Endodermal cell (in vitro differentiated cells): Measurements from ENCODE around the gene ANKAR. TPM values are rescaled to one million over a fixed set of nuclear protein-coding genes. Genes with fewer than 3 reads are reported as not detected.
A peak's percentile ranks its signal among the peaks of the same experiment; 100 is the strongest.

Experiments used
- DNase-seq: peaks from one replicate; pipeline ENCODE4 v3.0.0-alpha.2; 2017
- H3K27ac ChIP-seq: 2 replicates; pipeline ENCODE4 v1.5.1; 2013; ENCODE audit warnings: mild to moderate bottlenecking, low read depth, low read length, moderate library complexity
- H3K27me3 ChIP-seq: 2 replicates; pipeline ENCODE4 v1.6.1; 2013; ENCODE audit warnings: mild to moderate bottlenecking, low read length, moderate library complexity; ENCODE audit not compliant: insufficient read depth, control insufficient read depth, poor library complexity, severe bottlenecking
- H3K36me3 ChIP-seq: 2 replicates; pipeline ENCODE4 v1.7.0; 2013; ENCODE audit warnings: mild to moderate bottlenecking, low read length, moderate library complexity; ENCODE audit not compliant: control insufficient read depth, insufficient read depth
- H3K4me1 ChIP-seq: one replicate; pipeline ENCODE4 v1.7.0; 2013; ENCODE audit warnings: low read length; ENCODE audit not compliant: control insufficient read depth, insufficient read depth
- H3K4me3 ChIP-seq: 2 replicates; pipeline ENCODE4 v1.5.1; 2013; ENCODE audit warnings: mild to moderate bottlenecking, low read length, moderate library complexity
- H3K9ac ChIP-seq: 2 replicates; pipeline ENCODE4 v1.6.1; 2013; ENCODE audit warnings: mild to moderate bottlenecking, low read length, moderate library complexity; ENCODE audit not compliant: poor library complexity, severe bottlenecking; ENCODE audit errors: extremely low read depth
- H3K9me3 ChIP-seq: 2 replicates; pipeline ENCODE4 v1.6.1; 2013; ENCODE audit warnings: mild to moderate bottlenecking, low read length, moderate library complexity; ENCODE audit not compliant: control insufficient read depth
- H3K27ac Mint-ChIP-seq: 2 replicates; pipeline ENCODE4 v1.8.0; 2020; ENCODE audit warnings: mixed read lengths
- H3K27me3 Mint-ChIP-seq: 2 replicates; pipeline ENCODE4 v1.8.0; 2021; ENCODE audit warnings: mild to moderate bottlenecking, mixed read lengths; ENCODE audit not compliant: insufficient read depth
- H3K36me3 Mint-ChIP-seq: 2 replicates; pipeline ENCODE4 v1.8.0; 2020; ENCODE audit warnings: low read depth, mixed read lengths
- H3K4me1 Mint-ChIP-seq: 2 replicates; pipeline ENCODE4 v1.8.0; 2020; ENCODE audit warnings: mixed read lengths
- H3K4me3 Mint-ChIP-seq: 2 replicates; pipeline ENCODE4 v1.8.0; 2020; ENCODE audit warnings: mild to moderate bottlenecking, moderate library complexity, mixed read lengths
- H3K9me3 Mint-ChIP-seq: 2 replicates; pipeline ENCODE4 v1.8.0; 2020; ENCODE audit warnings: mild to moderate bottlenecking, mixed read lengths
- WGBS, 2 experiments: methylation state at CpG; one replicate each; pipeline versions ENCODE4 v1.1.5 to v1.1.7; 2013; ENCODE audit warnings: missing lambda C conversion rate in 2 of 2, mixed read lengths in 1 of 2; ENCODE audit not compliant: insufficient coverage in 1 of 2, insufficient read length in 1 of 2; 5-methylcytosine and 5-hydroxymethylcytosine counted together
- total RNA-seq, 2 donors: library from RNA; stranded (reverse); fragmentation: NEBNext Ultra II Directional in 1 of 2; extraction: Animal tissue kit (Norgen Biotek cat#: 25700) in 1 of 2; gene quantifications; 2 replicates in 1 of 2; 3 replicates in 1 of 2; pipeline ENCODE4 v1.2.1, GENCODE V29; 2021
- TF ChIP-seq, protein P1 (sequence below): fragments of 200-600 bp; sonication (generic); conservative IDR thresholded peaks from 2 replicates; pipeline ENCODE4 v1.5.0; 2021; ENCODE audit warnings: antibody characterized with exemption, mild to moderate bottlenecking

The ANKAR gene
- total RNA-seq, 2 donors from 2014 or later: 4.3 to 7.4 TPM

- WGBS, 2 experiments: 50 to 59% methylated on average over 2 to 3 of the region's 3 CpGs
- Histone ChIP-seq H3K9me3 (no peaks in the 10 kb centered on the region), H3K4me1 (peaks cover 14% of the 10 kb centered on the region), H3K27ac (no peak overlapping the region), H3K36me3 (no peaks in the 10 kb centered on the region), H3K9ac (no peak overlapping the region), H3K27me3 (no peaks in the 10 kb centered on the region), H3K4me3 (no peak overlapping the region)
- peak overlapping the region; percentile 18 for H3K27ac Mint-ChIP-seq
- H3K9me3 Mint-ChIP-seq: no peaks in the 10 kb centered on the region
- no peak for DNase-seq
- no peaks in the 10 kb centered on the region for H3K27me3 Mint-ChIP-seq
- H3K36me3 Mint-ChIP-seq: no peaks in the 10 kb centered on the region
- H3K4me1 Mint-ChIP-seq: peaks cover 42% of the 10 kb centered on the region
- H3K4me3 Mint-ChIP-seq: no peak overlapping the region
- TF ChIP-seq, protein P1, sequence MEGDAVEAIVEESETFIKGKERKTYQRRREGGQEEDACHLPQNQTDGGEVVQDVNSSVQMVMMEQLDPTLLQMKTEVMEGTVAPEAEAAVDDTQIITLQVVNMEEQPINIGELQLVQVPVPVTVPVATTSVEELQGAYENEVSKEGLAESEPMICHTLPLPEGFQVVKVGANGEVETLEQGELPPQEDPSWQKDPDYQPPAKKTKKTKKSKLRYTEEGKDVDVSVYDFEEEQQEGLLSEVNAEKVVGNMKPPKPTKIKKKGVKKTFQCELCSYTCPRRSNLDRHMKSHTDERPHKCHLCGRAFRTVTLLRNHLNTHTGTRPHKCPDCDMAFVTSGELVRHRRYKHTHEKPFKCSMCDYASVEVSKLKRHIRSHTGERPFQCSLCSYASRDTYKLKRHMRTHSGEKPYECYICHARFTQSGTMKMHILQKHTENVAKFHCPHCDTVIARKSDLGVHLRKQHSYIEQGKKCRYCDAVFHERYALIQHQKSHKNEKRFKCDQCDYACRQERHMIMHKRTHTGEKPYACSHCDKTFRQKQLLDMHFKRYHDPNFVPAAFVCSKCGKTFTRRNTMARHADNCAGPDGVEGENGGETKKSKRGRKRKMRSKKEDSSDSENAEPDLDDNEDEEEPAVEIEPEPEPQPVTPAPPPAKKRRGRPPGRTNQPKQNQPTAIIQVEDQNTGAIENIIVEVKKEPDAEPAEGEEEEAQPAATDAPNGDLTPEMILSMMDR: no peak
Observed at GRCh38 chr2:189639007-189639609, 35.4 kb upstream of the ANKAR start.

- no peak for DNase-seq
- Mint-ChIP-seq H3K4me3 (no peak overlapping the region), H3K27ac (peak overlapping the region; percentile 11), H3K27me3 (no peaks in the 10 kb centered on the region), H3K9me3 (no peaks in the 10 kb centered on the region), H3K36me3 (no peaks in the 10 kb centered on the region), H3K4me1 (peaks cover 32% of the 10 kb centered on the region)
- TF ChIP-seq, protein P1: no peak
- Histone ChIP-seq H3K27ac (no peak overlapping the region), H3K4me1 (peaks cover 14% of the 10 kb centered on the region), H3K4me3 (peak overlapping the region; percentile 63), H3K36me3 (no peaks in the 10 kb centered on the region), H3K9ac (no peak overlapping the region), H3K9me3 (no peaks in the 10 kb centered on the region), H3K27me3 (no peaks in the 10 kb centered on the region)
- WGBS, 2 experiments: 6 to 33% methylated on average over 1 of the region's 1 CpG
Observed at GRCh38 chr2:189641002-189641401, 33.5 kb upstream of the ANKAR start.

DNA sequence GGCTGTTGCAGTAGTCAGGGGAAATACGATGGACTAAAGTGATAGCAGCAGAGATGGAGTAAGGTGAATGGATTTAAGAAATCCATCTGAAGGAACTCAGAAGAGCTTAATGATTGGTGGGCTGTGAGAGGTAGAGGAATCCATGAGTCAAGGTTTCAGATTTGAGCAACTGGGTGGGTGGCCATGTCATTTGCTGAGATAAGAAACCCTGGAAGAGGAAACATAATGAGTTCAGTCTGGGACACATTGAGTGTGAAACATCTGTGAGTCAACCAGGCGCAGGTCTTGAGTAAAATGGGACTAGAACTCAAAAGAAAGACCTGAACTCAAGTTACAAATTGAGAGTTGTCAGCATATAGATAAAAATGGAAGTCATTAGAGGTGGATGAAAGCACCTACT, 32.9 kb upstream of the ANKAR start:
- Mint-ChIP-seq H3K27me3 (no peaks in the 10 kb centered on the region), H3K4me1 (peaks cover 32% of the 10 kb centered on the region), H3K27ac (no peak overlapping the region), H3K36me3 (no peaks in the 10 kb centered on the region), H3K4me3 (no peak overlapping the region), H3K9me3 (no peaks in the 10 kb centered on the region)
- H3K27ac ChIP-seq: no peak overlapping the region
- no peaks in the 10 kb centered on the region for H3K36me3 ChIP-seq
- DNase-seq: no peak
- H3K4me1 ChIP-seq: peaks cover 14% of the 10 kb centered on the region
- H3K9me3 ChIP-seq: no peaks in the 10 kb centered on the region
- WGBS, 2 experiments: 84 to 100% methylated on average over 2 of the region's 2 CpGs
- H3K9ac ChIP-seq: no peak overlapping the region
- H3K4me3 ChIP-seq: peak overlapping the region; percentile 63
- no peaks in the 10 kb centered on the region for H3K27me3 ChIP-seq
- TF ChIP-seq, protein P1: no peak
